HG02610 (cell line): ENCODE data around the gene NR3C1.

ENCODE experiments used
- ATAC-seq: cut with Tn5 transposase; IDR thresholded peaks from one replicate; pipeline ENCODE4 v1.9.1; 2021; ENCODE audit warnings: mild to moderate bottlenecking, moderate library complexity; ENCODE audit not compliant: unreplicated experiment

The NR3C1 gene

DNA sequence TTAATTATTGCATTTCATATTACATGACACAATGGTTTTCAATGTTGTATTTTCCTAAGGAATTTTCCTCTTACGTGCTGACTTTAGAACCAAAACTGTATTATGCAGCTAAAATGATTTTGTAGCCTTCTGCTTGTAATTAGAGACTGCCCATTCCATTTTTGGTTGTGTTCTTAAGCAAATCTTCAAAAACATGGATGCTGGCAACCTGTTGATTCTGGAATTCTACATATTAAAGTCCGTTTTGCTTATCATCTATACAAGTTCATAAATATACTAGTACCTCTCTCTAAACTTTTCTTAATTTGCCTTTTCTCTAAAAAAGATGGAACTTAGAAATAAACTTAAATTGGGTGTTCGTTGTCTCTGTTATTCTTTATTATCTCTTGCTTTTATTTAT, 88.3 kb downstream of the NR3C1 start:
- ATAC-seq = no peak

DNA sequence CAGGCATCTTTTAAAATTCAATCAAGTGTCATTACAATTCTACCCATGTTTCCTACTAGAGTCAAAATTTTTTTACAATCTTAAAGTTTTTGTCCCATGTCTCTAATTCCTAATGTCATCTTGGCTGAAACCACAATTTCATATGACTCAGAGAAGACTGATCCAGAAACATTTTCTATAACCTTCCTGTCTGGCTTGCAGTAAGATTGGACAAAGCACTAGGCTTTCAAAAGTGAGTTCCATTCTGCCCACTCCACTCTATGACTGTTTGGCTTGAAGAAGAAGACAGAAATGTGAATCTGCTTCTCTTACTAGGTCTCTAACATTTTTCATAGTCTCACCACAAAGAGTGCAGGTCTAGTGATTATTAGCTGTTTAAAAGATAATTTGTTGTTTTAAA, 88.8 kb downstream of the NR3C1 start:
- no peak for ATAC-seq

DNA sequence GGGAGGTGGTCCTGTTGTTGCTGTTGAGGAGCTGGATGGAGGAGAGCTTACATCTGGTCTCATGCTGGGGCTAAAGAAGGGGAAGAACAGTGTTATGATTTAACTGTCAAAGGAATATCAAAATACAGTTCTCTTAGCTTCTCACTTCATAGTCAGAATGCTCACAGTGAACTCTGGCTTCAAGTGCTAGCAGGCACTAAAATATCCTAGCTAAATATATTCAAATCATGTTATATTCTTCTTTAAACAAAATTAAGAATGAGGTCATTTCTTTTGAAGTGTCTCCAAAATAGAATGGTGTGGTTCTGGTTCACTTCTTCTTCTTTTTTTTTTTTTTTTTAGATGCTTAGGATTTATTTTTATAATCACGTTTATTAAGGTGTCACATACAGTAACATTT, 89.4 kb downstream of the NR3C1 start:
- no peak for ATAC-seq

DNA sequence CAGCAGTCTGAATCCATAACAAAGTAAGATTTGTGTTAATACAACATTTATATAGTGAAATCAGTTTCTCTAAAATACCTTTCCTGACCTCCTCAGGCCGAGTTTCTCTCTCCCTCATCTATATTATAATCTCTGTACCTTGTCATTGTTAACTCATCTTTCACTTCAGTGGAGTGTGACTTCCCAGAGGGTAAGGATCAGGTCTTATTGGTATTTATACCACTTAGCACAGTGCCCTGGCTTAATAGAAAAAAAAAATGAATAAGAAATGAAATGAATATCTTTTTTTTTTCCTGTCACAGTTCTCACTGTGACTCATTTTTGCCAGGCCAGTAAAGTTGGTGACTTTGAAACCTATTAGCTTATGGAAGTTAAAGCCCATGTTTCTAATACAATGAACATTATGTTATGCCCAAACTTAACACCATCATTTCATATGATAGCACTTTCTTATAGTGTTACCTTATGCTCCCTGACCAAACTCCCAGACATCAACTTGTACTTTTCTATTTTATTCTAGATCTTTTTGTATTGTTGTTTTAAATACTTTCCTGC, 90.1 kb downstream of the NR3C1 start:
- peak; percentile 30 for ATAC-seq

DNA sequence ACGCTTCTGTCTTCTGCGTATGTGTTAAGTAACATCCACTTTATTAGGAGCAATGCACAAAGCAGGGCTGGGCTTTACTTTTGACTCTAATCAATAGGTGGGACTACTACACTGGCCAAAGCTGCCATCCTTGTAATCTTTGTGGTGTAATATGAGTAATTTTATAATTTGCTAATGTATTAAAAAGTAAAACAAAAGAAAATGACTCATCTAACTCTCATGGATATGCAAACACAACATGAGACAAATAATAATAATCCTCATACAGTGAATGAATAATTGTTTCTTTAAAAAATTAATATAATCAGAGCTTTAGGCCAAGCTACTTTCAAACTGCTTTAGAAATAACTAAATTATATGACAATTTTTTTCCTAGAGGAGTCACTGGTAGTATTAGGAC, 90.7 kb downstream of the NR3C1 start:
- ATAC-seq = no peak

DNA sequence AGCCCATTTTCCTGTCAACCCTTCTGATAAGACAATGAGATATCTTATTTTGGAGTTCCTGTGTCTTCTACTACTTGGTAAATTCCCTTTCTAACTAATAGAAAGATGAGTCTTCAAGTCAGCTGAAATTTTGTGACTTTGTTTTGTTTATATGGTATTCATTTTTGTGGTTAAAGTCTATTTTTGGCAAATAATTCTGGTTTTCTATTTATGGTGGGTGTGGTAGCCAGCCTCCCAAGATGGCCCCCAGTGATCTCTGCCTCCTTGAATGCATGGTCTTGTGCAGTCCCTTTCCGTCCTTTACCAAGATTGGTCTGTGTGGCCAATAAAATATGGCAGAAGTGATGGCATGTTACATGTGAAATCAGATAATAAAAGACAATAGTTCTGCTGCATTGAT, 91.5 kb downstream of the NR3C1 start:
- no peak for ATAC-seq

DNA sequence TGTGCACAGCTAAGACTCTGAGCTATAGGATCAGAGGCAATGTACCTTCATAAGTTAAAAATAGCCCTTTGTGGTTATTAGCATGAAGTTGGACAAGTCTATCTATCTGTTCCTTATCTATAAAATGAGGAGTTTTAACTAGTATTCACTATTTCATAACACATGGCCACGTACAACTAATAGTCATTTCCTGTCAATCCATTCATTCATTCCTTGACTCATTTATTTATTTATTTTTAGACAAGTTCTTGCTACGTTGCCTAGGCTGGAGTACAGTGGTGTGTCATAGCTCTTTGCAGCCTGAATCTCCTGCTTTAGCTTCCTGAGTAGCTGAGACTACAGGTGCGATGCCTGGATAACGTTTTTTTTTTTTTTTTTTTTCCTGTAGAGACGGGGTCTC, 92.1 kb downstream of the NR3C1 start:
- ATAC-seq = no peak

DNA sequence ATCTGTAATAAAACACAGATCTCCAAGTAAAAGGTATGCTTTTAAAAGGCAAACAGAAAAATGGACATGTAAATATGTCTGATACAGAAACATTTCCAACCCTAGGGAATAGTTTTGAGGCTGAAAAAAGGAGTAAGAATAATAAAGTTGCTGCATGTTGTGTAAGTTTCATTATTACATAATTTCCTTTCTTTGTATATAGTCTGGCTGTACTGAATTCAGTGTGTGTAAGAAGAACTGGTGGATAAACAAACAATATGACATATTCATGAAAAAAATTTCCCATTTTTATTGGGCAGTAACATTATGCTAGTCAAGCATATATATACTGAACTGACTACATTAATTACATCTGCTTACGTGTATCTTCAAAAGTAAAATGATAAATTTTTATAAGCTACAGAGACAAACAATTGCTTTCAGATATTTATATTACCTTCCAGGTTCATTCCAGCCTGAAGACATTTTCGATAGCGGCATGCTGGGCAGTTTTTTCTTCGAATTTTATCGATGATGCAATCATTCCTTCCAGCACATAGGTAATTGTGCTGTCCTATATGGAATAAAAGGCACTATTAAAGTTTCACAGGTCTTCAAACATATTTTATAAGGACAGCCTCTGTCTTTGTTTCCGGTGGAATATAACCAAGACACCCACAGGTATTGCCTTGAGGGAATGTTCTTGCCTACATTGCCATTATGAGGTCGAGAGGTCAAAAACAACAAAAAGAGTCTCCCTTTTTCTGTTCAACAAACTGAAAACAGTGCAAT, 93.6 kb downstream of the NR3C1 start:
- ATAC-seq = peak; percentile 43

DNA sequence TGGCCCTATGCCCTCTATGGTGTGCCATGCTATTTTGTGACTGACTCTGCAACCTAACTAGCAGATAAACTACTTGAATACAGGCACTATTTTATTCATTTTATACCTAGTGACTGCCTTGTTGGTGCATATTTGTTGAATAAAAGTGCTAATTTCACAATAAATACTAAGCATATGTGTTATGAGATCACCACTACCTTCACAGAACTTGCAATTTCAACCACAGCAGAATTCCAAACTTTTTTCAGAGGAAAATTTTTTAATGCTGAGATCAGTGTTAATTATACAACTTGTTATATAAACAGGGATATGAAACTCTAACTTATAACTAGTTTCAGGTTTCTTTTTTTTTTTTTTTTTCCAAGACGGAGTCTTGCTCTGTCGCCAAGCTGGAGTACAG, 94.8 kb downstream of the NR3C1 start:
- ATAC-seq = no peak

DNA sequence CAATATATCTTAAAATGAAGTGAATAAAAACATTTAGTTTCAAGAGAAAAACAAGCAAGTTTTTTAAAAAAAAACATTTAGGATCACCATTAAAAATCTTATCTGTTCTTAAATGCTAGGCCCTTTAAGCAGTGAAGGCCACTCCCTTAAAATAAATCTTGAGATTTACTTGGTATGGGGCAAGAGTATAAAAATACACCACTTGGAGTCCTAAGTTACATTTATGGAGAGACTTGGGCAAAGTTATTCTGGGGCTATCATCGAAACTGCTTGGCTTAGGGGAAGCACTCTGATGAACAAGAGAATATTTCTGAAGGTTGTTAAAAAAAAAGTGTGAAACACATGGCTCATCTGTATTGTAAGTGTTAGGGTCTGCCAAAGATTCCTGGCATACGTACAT, 97.4 kb downstream of the NR3C1 start:
- no peak for ATAC-seq

DNA sequence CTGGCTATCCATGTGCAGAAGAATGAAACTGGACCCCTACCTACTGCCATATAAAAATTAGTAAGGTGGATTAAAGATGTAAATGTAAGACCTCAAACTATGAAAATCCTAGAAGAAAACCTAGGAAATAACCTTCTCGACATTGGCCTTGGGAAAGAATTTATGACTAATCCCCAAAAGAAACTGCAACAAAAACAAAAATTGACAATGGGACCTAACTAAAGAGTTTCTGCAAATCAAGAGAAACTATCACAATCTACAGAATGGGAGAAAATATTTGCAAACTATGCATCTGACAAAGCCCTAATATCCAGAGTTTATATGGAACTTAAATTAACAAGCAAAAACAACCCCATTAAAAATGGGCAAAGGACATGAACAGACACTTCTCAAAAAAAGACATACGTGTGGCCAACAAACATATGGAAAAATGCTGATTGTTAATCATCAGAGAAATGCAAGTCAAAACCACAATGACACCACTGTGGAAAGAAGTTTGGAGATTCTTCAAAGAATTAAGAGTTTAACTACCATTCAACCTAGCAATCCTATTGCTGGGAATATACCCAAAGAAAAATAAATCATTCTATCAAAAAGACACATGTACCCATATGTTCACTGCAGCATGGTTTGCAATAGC, 98.5 kb downstream of the NR3C1 start:
- no peak for ATAC-seq

DNA sequence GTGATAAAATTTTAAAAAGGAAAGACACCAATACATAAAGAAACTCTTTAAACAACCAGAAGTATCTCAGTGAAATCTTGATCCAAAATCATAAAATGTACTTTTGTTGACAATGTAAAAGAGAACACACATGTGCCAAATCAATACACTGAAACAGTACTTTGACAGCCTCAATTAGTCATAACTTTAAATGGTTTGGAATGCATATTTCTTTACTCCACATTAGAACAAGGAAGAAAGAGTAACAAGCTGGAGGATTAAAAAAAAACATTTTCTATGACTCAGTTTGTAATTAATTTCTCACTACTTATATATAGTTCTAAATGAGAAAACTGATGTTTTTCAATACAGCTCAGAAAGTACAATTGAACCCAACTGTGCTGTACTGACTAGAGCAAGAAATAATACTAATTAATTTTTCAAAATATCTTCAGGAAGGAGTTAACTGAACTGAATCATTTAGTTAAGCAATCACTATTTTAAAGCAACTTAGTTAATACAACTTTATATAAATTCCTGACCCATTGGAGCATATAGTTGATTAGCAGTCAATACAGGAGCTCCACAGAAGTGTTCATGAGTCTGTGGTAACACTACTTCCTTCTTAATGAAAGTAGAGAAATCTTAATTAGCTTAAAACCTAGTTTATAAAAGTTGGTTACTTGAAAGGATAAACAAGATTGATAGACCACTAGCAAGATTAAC, 101.0 kb downstream of the NR3C1 start:
- no peak for ATAC-seq

DNA sequence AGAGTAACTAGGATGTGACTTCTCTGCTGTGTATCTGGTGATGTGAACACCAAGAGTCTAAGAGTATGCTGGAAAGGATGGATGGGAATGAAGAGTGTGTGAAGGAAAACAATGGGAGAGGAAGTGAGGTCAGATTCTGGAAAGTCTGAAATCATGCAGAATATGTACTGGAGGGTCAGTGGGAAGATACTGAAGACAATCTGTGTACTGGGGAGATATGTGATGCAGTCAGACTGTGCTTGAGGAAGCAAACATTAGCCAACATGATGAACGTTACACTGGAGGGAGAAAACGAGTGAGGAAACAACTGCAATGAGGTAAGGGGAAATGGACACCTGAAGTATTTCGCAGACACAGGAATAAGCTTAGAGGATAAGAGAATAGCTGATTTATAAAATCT, 105.7 kb downstream of the NR3C1 start:
- ATAC-seq = no peak

DNA sequence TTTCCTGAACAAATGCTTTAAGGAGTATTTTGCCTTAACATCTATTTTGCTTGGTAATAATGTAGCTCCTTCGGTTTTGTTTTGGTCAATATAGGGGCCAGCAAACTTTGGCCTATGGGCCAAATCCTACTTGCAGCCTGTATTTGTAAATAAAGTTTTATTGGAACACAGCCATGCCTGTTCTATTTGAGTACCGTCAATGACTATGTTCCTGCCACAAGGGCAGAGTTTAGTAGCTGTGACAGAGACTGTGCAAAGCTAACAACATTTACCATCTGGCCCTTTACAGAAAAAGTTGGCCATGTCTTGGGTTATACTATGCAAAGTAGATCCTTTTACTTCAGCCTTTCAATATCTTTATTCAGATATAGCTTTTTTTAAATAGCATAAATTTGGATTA, 113.4 kb downstream of the NR3C1 start:
- no peak for ATAC-seq

DNA sequence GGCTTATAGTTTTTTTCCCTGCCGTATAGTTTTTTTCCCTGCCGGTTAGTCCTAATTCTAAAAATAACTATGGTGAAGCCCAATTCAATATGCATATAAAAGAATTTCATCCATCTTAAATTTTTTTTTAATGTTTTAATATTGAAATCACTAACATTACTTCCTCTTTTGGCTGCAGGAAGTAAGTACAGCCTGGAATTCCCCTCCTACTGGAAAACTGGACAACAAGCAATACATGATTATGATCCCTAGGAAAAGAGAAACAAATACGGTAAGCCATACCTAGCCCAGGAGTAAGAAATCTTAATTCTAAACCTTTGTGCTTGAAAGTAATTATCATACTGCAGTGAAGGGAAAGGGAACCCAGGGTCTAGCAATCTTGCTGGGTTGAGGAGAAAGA, 119.0 kb downstream of the NR3C1 start:
- no peak for ATAC-seq

DNA sequence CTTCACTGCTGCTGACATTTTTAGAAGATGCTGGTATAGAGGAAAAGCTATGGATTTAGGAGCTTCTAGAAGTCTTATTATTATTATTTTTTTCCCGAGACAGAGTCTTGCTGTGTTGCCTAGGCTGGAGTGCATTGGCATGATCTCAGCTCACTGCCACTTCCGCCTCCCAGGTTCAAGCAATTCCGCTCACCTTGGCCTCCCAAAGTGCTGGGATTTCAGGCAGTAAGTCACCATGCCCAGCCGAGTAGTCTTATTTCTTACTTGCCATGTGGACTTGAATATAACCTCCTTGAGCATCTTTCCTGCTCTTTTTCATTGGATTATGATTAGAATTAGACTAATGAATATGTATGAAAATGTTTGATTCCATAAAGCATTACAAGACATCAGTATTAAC, 119.5 kb downstream of the NR3C1 start:
- ATAC-seq = no peak

DNA sequence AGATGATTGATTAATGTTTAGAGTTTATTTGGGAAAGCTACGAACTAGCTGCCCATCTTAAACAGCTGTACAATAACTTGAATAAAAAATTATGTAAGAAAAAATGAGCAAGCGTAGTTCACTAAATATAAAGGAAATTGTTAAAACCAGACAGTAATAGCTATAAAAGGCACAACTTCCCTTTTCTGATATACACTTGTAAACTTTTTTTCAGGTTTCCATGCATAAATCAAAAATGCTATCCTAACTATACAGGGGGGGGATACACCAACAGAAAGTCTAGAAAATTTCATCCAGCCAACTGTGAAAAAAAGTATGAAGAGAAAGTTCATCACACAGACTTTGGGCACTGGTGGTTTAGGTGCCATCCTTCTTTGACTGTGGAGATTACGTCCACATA, 122.3 kb downstream of the NR3C1 start:
- no peak for ATAC-seq

DNA sequence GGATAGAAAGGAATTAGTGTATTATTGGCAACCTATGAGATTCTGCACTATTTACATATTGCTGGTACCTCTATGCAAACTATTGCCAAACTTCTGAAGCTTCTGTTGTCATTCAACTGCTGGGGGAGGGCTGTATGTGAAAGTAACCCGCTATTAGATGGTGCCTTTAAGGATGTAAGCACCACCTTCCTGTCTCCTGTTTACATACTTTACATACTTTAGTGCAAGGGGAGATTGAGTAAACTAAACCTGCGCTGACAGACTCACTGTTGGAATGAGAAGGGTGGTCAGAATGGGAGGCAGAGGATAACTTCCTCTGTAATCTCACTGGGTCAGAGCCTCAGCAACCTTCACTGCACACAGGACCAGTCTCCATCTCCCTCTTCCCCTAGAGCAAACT, 123.8 kb downstream of the NR3C1 start:
- no peak for ATAC-seq

DNA sequence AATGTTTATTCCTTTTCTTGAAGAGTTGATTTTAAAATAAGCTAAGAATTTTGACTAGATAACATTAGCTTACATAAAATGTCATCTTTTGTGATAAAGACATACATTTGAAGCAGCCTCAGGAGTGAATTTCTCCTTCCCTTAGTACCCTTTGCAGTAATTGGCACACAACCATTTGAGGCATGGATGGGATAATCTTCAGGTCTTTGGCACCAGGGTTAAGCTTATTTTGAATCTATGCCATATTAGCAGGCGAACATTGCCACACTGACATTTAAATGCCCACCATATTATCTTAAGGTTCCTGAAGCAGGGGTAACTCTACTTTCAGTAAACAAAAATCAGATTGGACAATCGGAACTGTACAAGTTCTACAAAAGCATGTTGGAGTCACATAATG, 126.0 kb downstream of the NR3C1 start:
- no peak for ATAC-seq

DNA sequence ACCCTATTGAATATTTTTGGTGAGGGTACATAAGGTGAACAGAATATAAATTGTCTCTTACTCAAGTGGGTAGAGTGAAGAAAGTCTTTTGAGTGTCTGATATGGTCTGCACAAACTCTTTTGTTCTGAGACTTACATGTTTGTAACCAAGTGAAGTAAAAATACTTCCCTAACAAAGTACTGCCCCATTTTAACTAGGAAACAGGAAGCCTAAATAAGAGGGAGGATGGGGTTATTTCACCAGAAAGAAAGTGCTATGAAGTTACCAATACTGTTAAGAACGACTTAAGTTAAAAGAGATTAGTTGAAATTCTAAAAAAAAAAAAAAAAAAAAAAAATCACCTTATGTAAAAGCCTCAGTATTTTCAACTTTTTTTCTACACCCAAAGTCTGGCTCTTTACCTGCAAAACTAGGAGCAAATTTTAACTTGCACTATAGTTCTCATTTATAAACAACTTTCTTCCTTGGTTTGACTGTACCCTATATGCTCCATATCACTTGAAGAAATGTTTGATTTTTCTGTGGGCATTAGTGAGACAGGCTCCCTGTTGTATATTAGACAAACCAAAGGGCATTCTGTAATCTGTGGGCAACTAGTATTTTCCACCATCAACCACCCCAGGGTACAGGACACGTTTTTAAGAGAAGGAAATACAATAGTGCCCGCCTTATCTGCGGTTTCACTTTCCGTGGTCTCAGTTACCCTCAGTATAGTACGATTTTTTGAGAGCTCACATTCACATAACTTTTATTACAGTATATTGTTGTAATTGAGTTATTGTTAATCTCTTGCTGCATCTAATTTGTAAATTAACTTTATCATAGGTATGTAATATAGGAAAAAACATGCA, 127.7 kb downstream of the NR3C1 start:
- ATAC-seq = no peak

DNA sequence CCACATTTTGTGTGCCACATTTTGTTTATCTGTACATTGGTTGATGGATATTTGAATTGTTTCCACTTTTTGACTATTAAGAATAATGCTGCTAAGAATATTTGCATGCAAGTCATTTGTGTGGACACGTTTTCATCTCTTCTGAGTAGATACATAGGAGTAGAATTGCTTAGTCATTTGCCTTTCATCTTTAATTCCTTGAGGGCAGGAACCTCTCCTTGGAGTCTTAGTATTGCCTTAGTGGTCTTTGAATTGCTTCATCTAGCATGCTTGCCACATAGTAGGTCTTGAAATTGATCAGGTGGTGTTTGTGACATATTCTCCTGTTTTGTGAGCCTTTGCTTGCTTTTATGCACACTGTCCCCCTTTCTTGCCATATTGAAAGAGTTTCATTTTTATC, 128.5 kb downstream of the NR3C1 start:
- no peak for ATAC-seq
